Stimulated activated CD8-positive, alpha-beta memory T cell treated with anti-CD3 and anti-CD28 coated beads, Interleukin-4, amount 100 ng/mL, for 4 hours (primary cell): Measurements from ENCODE around the gene LYZ.
"Not testable (repeated sequence)": the region's sequence is repeated elsewhere in the genome, so short reads cannot be mapped to it uniquely, and the experiment has no call there.

Experiments used
- DNase-seq, 2 donors: peaks; one replicate each; pipeline ENCODE4 v3.0.0-alpha.2; 2020; ENCODE audit warnings: low read depth in 2 of 2, low spot score in 1 of 2

LYZ gene

DNA sequence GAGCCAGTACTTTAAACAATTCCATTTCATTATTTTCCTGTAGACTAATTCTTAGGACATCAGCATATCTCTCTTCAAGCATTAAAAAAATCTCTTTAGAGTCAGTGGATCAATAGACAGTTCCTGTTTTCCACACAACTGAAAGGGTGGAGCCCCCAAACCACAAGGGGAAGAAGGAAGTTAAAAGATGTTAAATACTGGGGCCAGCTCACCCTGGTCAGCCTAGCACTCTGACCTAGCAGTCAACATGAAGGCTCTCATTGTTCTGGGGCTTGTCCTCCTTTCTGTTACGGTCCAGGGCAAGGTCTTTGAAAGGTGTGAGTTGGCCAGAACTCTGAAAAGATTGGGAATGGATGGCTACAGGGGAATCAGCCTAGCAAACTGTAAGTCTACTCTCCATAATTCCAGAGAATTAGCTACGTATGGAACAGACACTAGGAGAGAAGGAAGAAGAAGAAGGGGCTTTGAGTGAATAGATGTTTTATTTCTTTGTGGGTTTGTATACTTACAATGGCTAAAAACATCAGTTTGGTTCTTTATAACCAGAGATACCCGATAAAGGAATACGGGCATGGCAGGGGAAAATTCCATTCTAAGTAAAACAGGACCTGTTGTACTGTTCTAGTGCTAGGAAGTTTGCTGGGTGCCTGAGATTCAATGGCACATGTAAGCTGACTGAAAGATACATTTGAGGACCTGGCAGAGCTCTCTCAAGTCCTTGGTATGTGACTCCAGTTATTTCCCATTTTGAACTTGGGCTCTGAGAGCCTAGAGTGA is at the start of gene LYZ:
TSS of gene LYZ (plus strand) at position 220 of the 777 bp plus-strand sequence. CDS start at position 248, 28 bp downstream.
- DNase-seq = no peak

DNA sequence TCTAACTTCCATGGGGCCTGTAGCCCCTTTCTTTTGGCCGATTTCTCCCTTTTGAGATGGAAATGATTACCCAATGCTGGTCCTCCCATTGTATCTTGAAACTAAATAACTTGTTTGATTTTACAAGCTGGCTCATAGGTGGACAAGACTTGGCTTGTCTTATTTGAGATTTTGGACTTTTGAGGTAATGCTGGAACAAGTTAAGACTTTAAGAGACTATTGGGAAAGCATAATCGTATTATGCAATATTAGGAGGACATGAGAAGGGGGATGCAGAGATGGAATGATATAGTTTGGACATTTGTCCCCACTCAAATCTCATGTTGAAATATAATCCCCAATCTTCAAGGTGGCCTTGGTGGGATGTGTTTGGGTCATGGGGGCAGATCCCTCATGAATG is 49.2 kb upstream of the LYZ start:
- DNase-seq = no peak

GRCh38 chr12:69304284-69304683 is 43.9 kb upstream of the LYZ start:
- DNase-seq = no peak

DNA sequence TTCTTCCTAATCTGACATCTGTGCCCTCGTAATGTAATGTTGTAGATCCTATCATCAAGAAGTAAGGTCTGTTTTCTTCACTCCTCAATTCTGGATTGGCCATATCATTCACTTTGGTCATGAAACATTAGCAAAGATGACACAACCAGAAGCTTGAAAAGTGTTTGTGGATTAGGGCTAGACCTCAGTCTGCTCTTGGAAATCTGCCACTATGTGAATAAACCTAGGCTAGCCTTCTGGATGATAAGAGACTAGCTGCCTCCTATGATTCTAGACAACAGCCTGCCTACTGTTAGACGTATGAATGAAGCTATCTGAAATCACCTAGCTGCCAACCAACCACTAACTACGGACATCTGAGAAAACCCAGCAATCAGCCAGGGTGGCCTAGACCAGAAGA is 38.7 kb upstream of the LYZ start:
- no peak for DNase-seq

DNA sequence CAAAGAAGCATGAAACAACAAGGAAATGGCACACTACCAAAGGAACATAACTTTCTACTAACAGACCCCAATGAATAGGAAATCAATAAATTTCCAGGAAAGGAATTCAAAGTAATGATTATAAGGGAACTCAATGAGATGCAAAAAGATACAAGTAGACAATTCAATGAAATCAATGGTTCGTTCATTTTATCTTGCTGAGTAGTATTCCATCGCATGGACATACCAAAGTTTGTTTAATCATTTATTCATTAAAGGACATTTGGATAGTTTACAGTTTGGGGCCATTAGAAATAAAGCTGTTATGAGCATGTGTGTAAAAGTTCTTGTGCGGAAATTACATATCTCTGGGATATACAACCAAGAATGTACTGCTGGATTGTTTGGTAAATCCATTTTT is 35.0 kb upstream of the LYZ start:
- no peak for DNase-seq

GRCh38 chr12:69316784-69317183 is 31.4 kb upstream of the LYZ start:
- DNase-seq = not testable (repeated sequence)

DNA sequence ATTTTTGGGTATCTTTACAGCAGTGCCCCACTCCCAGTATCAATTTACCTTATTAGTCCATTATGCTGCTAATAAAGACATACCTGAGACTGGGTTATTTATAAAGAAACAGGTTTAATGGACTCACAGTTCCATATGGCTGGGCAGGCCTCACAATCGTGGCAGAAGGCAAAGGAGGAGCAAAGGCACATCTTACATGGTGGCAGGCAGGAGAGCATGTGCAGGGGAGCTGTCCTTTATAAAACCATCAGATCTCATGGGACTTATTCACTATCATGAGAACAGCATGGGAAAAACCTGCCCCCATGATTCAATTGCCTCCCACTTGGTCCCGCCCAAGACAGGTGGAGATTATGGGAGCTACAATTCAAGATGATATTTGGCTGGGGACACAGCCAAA is 30.9 kb upstream of the LYZ start:
- not testable (repeated sequence) for DNase-seq

GRCh38 chr12:69318225-69318624 is 30.0 kb upstream of the LYZ start:
- DNase-seq = no peak

- no peak for DNase-seq
Observed at GRCh38 chr12:69321351-69321750, 26.8 kb upstream of the LYZ start.

- DNase-seq = no peak
Observed at GRCh38 chr12:69324797-69325466, 23.2 kb upstream of the LYZ start.

GRCh38 chr12:69328426-69328825 is 19.8 kb upstream of the LYZ start:
- DNase-seq = no peak

- no peak for DNase-seq
Observed at GRCh38 chr12:69329669-69330428, 18.3 kb upstream of the LYZ start.

GRCh38 chr12:69330475-69331473 is 17.4 kb upstream of the LYZ start:
- peak in 1 of 2 donors; percentile 23 for DNase-seq

DNA sequence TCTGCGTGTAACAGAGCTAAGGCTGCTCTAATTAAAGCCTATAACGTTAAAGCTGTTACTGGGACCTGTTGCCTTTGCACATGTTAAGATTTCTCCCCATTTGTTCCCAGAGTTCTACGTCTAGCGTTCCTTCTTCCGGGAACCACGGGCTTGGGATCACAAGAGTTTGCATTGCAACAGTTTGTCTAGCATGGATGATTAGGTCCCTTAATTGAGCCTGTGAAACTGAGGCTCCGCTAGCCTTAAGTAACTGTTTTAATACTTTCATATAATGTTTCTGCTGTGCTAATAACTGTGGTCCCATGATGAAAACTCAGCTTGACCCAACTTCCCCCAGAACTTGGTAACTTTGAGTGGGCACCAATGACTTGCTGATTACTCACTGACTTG is 16.7 kb upstream of the LYZ start:
- DNase-seq = no peak

DNA sequence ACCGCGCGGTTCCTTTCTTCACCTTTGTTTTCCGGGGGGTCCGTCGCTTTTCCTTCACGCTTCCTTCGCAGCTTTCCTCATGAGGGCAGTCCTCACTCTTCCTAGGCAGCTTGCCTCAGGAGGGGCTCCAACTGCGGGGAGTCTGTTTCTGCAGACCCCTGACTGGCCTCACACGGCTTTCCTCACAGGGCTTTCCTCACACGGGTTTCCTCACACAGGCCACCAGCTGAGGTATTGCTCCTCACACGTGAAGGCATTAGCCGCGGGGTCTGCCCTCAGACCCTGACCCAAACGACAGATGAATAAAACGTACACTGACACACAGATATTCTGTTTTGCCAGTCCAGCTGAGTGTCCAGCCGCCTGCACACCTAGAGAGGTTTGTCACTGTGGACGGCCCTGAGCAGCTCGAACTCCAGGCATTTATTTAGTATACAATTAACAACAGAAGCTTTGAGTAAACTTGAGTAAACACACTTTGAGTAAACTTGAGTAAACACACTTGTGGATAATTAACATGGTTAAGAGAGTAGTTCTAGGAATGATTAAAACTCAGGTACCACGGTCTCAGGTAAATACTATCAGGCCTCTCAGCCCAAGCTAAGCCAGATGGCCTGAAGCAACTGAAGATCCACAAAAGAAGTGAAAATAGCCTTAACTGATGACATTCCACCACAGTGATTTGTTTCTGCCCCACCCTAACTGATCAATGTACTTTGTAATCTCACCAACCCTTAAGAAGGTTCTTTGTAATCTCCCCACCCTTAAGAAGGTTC is 16.1 kb upstream of the LYZ start:
- no peak for DNase-seq

GRCh38 chr12:69332815-69333358 is 15.3 kb upstream of the LYZ start:
- DNase-seq = no peak

DNA sequence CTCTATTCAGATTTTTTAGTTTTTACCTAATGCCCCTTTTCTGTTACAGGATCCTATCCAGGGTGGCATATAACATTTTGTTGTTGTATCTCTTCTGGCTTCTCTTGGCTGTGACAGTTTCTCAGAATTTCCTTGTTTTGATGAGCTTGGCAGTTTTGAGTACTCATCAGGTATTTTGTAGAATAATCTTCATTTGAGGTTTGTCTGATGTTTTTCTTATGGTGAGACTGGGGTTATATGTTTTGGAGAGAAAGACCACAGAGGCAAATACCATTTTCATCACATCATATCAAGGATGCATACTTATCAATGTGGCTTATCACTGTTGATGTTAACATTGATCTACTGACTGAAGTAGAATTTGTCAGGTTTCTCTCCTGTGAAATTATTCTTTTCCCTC is 14.0 kb upstream of the LYZ start:
- DNase-seq = no peak

GRCh38 chr12:69337311-69338090 is 10.7 kb upstream of the LYZ start:
- no peak for DNase-seq
